GM12878 (cell line): ENCODE results near the gene TRAF3.

Source experiments
- ATF3 ChIP-seq: IDR thresholded peaks from 2 replicates; pipeline ENCODE4 v1.6.1; 2011; ENCODE audit warnings: low read depth, mild to moderate bottlenecking, low read length, moderate library complexity, borderline replicate concordance; ENCODE audit errors: extremely low read depth
- CHD2 ChIP-seq: IDR thresholded peaks from 2 replicates; pipeline ENCODE4 v1.6.1; 2011; ENCODE audit warnings: low read depth, low read length, improper control_type of control experiment, borderline replicate concordance
- CTCF ChIP-seq, 3 experiments: IDR thresholded peaks in 2 of 3; conservative IDR thresholded peaks in 1 of 3; 2 replicates each; pipeline ENCODE4 v1.5.1; 2011; ENCODE audit warnings: low read depth in 3 of 3, low read length in 3 of 3, mild to moderate bottlenecking in 3 of 3, control low read depth in 2 of 3, moderate library complexity in 2 of 3, inconsistent platforms in 1 of 3, mixed read lengths in 1 of 3; ENCODE audit not compliant: control insufficient read depth in 2 of 3, insufficient read depth in 1 of 3; ENCODE audit errors: extremely low read depth in 1 of 3
- EZH2 ChIP-seq: IDR thresholded peaks from 2 replicates; pipeline ENCODE4 v1.6.1; 2012; ENCODE audit warnings: low read depth, mild to moderate bottlenecking, control low read depth, inconsistent platforms, low read length, borderline replicate concordance; ENCODE audit not compliant: control insufficient read depth
- MEF2A ChIP-seq: IDR thresholded peaks from 2 replicates; pipeline ENCODE4 v1.6.1; 2011; ENCODE audit warnings: low read depth, mild to moderate bottlenecking, low read length, moderate library complexity; ENCODE audit not compliant: insufficient read depth
- NBN ChIP-seq: fragments of 450-650 bp; IDR thresholded peaks from 2 replicates; pipeline ENCODE4 v1.6.1; 2016
- POLR2A ChIP-seq: IDR thresholded peaks from 2 replicates; pipeline ENCODE4 v1.6.1; 2011; ENCODE audit warnings: low read depth, mild to moderate bottlenecking, low read length
- SREBF2 ChIP-seq: IDR thresholded peaks from 2 replicates; pipeline ENCODE4 v1.6.1; 2012; ENCODE audit warnings: mild to moderate bottlenecking, low read length

GRCh38 chr14:102917469-102918211, 140.4 kb downstream of the TRAF3 start:
- TF ChIP-seq CTCF (IDR thresholded peaks at IDR 0.05 in 2 of 3, conservative IDR thresholded peaks at IDR 0.05 in 1 of 3; ENCODE audit: control insufficient read depth in 2 of 3, extremely low read depth in 1 of 3, insufficient read depth in 1 of 3, low read depth in 3 of 3, low read length in 3 of 3), result peak; percentile 73 to 82 (median 75)
- TF ChIP-seq EZH2, result no peak
- TF ChIP-seq ATF3, result no peak
- no peak for TF ChIP-seq SREBF2
- peak; percentile 45 for TF ChIP-seq POLR2A
- TF ChIP-seq NBN, result no peak
- no peak for TF ChIP-seq MEF2A
- no peak for TF ChIP-seq CHD2
